ENCODE data around the gene SPATS2.

GRCh38 chr12:49462083-49462744, 95.0 kb downstream of the SPATS2 start:
- TF ChIP-seq YY1 (IDR thresholded peaks at IDR 0.05; ENCODE audit: low read depth) (no peak), CTCF (IDR thresholded peaks at IDR 0.05) (no peak), GABPA (IDR thresholded peaks at IDR 0.05; ENCODE audit: low read depth) (no peak), REST (IDR thresholded peaks at IDR 0.05; ENCODE audit: low read depth, low read length) (no peak), USF1 (IDR thresholded peaks at IDR 0.05; ENCODE audit: borderline replicate concordance, low read depth) (no peak)
